GM19467 (cell line): ENCODE data around the gene YTHDC2.
"Not testable (repeated sequence)": the region's sequence is repeated elsewhere in the genome, so short reads cannot be mapped to it uniquely, and the experiment has no call there.

Source experiments
- ATAC-seq: cut with Tn5 transposase; IDR thresholded peaks from one replicate; pipeline ENCODE4 v1.9.1; 2021; ENCODE audit warnings: mild to moderate bottlenecking, moderate library complexity; ENCODE audit not compliant: unreplicated experiment

Gene YTHDC2

DNA sequence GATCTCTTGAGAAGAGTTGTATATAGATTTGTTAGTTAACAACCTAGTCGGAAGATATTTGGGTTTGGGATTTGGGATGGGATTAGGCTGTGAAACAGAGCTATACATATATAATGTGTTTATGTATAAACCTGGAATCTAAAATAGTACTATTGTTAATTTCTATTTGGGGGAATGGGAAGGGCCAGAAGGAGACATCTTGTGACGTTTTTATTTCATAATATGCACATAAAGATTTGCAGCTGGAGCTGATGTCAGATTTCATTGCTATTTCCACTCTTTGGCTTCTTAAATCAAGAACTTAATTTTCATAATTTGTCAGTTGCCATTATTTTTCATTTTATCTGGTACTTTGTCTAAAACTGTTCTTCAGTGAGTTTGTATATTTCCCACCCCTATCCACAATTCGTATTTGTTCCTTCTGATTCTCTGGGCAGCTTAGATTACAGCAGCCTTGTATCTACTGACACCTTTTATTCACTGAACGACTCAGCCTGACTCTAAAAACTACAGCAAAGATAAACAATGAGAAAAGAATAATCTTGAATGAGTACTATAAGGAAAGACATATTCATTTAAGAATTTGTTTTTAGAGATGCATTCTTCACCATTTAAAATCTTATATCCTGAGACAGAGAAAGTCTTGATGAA lies 86.9 kb downstream of the YTHDC2 start:
- no peak for ATAC-seq

DNA sequence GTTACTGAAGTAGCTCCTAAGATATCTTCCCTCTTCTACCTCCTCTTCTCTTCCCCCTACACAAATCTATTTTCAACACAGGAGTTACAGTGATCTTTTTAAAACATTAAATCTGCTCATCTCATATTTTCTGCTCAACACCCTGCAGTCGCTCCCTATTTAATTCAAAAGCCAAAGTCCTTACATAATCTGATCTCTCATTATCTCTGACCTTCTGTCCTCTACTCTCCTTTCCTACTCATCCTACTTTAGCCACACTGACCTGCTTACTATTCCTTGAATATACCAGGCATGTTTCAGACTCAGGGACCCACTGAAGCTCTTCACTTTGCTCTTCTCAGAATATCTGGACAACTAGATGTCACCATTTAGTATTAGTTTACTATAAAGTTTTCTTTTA lies 87.9 kb downstream of the YTHDC2 start:
- no peak for ATAC-seq

DNA sequence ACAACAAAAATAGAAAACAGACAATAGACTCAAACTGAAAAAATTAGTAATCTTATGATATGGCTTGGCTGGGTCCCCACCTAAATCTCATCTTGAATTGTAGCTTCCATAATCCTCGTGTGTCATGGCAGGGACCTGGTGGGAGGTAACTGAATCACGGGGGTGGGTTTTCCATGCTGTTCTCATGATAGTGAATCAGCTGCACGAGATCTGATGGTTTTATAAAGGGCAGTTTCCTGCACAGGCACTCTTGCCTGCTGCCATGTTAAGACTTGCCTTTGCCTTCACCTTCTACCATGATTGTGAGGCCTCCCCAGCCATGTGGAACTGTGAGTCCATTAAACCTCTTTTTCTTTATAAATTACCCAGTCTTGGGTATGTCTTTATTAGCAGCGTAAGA lies 89.8 kb downstream of the YTHDC2 start:
- ATAC-seq = not testable (repeated sequence)

DNA sequence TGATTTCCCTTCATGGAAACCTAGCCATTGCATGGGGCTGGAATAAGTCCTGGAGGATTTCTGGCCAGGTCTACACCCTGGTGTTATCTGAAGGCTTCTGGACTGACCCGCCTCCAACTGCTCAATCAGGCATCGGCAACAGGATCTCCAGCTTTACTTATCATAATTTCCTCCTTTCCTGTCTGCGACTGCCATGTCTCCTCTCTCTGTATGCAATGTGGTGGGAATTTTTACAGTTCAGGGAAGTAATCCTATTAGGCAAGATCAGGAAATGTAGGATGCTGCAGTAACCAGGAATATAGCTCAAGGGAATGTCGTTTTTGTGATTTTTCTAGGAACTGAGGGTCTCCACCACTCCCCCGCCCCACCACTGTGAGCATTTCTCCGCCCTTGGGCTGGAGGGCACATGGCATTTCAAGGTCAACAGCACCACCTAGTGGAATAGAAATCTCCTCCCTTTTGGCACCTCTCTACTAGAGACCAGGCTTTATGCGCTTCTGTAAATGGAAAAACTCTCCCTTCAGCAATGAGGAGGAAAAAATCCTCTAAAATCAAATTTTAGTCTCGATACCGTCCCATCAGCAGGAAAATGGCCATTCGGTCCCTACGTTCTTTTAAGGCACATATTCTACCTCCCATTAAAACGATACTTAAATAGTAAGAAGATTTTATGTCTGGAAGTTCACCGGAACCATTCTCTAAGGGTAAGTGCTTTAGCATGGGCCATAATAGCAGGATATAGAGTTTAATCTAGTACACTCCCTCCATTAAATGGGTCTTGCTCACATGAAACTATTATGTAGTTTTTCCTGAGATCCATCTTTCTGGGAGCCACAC lies 93.0 kb downstream of the YTHDC2 start:
- ATAC-seq = peak; percentile 86

DNA sequence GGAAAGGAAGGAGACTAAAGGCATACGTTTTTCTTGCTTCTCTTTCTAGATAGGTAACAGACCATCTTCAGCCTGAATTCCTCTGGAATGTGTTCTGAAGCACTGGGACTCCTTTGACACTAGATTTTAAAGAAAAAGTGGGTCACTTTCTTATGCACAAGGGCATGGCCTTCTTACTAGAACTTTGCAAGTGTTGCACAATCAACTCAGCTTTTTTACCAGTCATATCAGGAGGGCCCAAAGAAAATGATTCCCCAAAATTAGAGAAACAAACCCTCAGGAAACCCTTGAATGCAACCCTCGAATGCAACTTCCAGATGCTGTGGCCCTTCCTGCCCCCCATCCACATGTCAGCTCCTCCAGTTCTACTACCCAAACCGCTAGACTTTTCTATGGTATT lies 93.9 kb downstream of the YTHDC2 start:
- ATAC-seq = no peak

DNA sequence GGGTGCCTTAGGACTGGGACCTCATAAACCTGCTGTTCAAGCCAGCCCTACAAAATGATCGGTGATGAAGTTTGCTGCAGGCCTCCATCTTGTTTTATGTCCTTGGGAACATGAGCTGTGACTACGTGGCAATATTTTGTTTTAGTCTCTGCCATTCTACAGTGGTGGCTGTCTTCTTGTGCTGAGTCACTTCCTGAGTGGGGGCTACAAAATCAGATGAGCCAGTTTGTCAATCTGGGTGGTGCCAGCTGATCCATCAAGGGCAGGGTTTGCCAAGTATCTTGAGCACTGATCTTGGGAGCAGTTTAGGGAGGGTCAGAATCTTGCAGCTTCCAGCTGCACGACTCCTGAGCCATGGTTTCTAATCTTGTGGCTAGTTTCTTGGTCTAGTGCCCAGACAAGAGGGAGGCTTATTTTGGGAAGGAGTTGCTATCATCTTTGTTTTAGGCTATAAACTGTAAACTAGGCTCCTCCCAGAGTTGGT lies 94.7 kb downstream of the YTHDC2 start:
- no peak for ATAC-seq

DNA sequence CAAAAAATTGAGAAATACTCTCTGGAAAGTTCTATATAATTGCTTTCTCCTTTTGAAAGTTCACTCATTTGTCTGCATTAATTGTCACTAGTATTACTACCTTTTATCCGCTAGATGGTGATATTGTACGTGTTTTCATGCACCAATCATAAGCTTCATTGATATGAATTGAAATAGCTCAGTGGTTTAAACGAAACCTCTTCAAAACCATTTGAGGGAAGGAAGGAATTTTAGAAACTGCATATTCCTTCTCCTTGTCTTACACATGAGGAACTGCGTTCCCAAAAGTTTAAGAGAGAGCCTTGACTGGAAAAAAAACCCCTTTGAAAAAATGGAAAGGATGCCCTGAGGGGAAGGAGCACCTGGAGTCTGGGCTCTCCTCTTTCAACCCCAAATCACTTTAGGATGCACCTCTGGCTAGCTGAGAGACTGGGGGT lies 98.6 kb downstream of the YTHDC2 start:
- ATAC-seq = peak; percentile 79

DNA sequence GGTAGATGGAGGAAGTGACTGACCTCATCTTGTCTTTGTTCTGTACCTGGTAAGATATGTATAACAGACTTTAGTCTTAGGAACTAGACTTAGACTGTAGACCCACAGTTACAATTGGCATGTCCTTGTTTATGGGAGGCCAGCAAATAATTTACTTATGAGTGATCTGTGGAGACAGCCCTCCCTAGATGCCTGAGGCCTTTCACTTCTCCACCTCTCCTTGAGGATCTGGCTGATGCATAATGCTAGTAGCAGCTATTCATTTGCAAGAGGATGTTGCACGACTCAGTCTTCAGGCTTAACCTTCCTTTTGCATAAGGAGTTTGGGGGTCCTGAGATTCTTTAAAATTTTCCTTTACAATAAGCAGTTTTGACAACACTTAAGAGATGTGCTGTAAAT lies 100.7 kb downstream of the YTHDC2 start:
- no peak for ATAC-seq

DNA sequence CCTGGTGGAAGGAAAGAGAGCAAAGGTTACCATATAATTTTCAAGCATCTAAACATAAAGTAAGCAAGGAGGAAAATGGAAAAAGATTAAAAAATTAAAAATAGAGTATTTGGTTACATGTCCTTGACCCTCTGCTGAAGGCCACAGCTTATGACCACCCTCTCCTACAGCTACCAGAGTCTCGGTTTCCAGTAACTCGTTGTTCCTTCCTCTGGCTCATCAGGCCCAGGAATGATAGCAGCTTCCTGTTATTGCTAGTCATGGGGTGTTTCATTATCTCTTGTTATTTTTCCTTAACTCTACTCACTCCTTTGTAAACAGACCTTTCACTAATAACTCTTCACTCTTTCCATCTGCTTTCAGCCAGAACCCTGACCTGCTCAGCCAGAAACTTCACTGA lies 102.2 kb downstream of the YTHDC2 start:
- ATAC-seq = no peak

DNA sequence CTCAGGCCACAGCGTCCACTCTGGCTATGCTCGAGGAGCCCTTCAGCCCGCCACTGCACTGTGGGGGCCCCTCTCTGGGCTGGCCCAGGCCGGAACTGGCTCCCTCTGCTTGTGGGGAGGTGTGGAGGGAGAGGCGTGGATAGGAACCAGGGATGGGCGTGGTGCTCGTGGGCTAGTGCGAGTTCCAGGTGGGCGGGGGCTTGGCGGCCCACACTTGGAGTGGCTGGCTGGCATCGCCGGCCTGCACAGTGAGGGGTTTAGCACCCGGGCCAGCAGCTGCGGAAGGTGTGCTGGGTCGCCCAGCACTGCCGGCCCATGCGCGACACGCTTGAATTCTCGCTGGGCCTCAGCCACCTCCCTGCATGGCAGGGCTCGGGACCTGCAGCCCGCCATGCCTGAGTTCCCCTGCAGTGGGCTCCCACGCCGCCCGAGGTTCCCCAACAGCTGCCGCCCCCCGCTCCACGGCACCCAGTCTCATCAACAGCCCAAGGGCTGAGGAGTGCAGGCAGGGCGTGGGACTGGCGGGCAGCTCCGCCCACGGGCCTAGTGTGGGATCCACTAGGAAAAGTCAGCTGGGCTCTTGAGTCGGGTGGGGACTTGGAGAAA lies 103.8 kb downstream of the YTHDC2 start:
- no peak for ATAC-seq

DNA sequence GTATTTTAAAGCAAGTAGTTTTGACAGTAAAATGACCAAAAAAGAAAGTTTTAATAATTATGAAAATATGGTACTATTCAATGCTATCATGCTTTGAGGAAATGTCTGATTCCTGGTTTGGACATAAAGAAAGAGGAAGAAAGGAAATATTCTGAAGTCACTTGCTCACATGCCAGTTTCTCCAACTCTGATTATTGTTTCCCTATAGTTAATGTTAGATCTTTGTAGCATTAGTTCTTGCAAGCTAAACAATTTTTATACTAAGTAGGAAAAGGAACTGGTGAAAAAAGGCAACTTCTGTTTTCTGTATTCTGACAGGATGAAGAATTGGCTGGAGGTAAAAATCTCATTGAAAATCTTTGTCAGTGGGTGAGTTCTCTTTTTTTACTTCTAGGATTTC lies 119.5 kb downstream of the YTHDC2 start:
- ATAC-seq = no peak

DNA sequence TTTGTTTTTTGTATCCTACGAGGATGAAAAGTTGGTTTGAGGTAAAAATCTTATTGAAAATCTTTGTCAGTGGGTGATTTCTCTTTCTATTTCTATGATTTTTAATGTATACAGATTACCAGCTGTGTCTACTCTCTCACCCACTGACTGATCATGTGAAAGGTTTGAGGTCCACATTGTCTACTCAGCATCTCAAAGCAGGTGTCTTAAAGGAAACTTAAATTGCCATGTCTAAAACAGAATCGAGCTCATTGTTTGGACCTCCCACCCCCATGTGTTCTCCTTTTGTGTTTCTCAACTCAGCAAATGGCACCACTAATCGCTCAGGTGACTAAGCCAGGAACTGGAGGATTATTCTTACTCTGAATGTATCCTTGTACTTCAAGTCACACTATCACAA lies 121.5 kb downstream of the YTHDC2 start:
- no peak for ATAC-seq

DNA sequence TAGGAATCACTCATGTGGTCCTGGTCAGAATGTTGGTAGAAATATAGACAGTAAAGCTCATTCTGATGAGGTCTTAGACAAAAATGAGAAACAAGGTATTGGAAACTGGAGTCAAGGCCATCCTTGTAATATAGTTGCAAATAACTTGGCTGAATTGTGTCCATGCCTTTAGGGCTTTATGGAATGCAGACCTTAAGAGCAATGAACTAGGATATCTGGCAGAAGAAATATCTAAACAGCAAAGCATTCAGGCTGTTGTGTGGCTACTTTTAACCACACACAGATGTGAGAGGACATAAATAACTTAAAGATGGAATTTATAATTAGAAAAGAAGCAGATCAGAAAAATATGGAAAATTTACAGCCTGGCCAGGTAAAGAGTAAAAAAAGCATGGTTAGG lies 128.2 kb downstream of the YTHDC2 start:
- ATAC-seq = no peak
